Kidney epithelial cell (primary cell): ENCODE data around the gene ERC2. TPM values are rescaled to one million over a fixed set of nuclear protein-coding genes. Genes with fewer than 3 reads are reported as not detected.

Experiments
- DNase-seq: peaks from one replicate; pipeline ENCODE4 v3.0.0-alpha.2; 2010; ENCODE audit warnings: low read depth
- H3K27me3 ChIP-seq: 2 replicates; pipeline ENCODE4 v1.6.0; 2011; ENCODE audit warnings: low read length; ENCODE audit not compliant: control insufficient read depth, insufficient read depth
- H3K36me3 ChIP-seq: 2 replicates; pipeline ENCODE4 v1.5.1; 2011; ENCODE audit warnings: low read length; ENCODE audit not compliant: control insufficient read depth, insufficient read depth
- H3K4me3 ChIP-seq: 2 replicates; pipeline ENCODE4 v1.5.1; 2011; ENCODE audit warnings: low read depth, mild to moderate bottlenecking, control low read depth, low read length
- CTCF ChIP-seq: IDR thresholded peaks from 2 replicates; pipeline ENCODE4 v1.5.1; 2011; ENCODE audit warnings: mild to moderate bottlenecking, moderate library complexity, low read length, control low read depth, inconsistent platforms; ENCODE audit not compliant: insufficient read depth, poor library complexity, severe bottlenecking
- total RNA-seq: library from RNA; depleted of rRNA; stranded (reverse); fragments of >200 nt; gene quantifications from 2 replicates; pipeline ENCODE4 v1.2.3, GENCODE V29; 2015

The ERC2 gene
- total RNA-seq, 1 donor from 2014 or later = 17.0 TPM

DNA sequence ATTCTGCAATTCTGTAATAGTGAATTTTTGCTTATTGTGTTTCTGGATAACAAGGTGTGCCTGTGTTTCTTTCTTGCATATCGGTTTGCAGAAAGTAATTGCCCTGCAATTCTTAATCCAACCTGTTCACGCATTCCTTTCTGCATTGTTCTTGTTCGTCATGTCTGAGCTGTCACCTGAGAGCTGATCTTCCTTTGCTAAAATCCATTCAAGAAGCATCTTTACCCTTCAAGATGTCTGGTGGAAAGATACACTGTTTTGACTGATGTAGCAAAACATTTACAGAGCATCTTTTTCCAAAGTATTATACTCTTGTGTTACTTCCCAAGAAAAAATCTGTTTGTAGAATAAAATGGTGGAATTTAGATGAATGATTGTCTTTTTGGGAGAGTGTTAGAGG is 822.1 kb downstream of the ERC2 start:
- Histone ChIP-seq H3K36me3 (no peaks in the 10 kb centered on the region), H3K4me3 (no peak overlapping the region), H3K27me3 (no peaks in the 10 kb centered on the region)
- DNase-seq = no peak
- no peak for TF ChIP-seq CTCF

DNA sequence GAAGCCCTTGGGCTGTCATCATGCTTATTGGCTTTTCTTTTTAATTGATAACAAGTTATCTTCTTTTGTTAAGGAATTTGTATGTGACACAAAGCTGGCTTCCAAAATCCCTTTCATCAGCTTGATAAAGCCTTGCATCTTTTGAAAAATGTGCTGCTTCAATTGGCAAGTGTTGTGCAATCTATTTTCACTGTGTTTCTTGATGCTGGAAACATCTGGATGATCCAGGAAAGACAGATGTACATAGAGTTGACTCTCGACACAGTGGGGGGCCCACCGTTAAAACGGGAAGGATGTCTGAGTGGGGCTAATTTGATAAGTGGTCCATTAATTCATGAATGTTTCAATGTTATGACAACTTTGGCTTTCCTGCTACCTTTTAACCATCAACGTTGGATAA is 822.8 kb downstream of the ERC2 start:
- TF ChIP-seq CTCF = no peak
- no peaks in the 10 kb centered on the region for H3K36me3 ChIP-seq
- H3K27me3 ChIP-seq = no peaks in the 10 kb centered on the region
- DNase-seq = no peak
- no peak overlapping the region for H3K4me3 ChIP-seq

DNA sequence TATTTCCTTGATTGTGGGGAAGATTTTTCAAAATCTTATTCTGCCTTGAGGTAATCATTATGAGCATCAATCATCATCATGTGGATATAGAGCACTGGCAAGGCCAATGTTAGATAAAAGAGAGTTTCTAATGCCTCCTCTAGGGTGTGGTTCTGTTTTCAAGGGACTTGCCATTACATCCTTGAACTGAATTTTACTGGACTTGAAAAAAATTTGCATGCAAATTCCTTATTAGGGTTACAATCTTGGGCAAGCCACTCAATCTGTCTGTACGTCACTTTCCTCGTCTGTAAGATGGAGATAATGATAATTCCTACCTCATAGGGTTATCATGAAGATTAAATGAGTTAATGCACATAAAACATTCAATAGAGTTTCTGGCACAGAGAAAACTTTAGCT is 825.0 kb downstream of the ERC2 start:
- TF ChIP-seq CTCF = no peak
- no peak for DNase-seq
- no peaks in the 10 kb centered on the region for H3K27me3 ChIP-seq
- no peaks in the 10 kb centered on the region for H3K36me3 ChIP-seq
- H3K4me3 ChIP-seq = no peak overlapping the region

DNA sequence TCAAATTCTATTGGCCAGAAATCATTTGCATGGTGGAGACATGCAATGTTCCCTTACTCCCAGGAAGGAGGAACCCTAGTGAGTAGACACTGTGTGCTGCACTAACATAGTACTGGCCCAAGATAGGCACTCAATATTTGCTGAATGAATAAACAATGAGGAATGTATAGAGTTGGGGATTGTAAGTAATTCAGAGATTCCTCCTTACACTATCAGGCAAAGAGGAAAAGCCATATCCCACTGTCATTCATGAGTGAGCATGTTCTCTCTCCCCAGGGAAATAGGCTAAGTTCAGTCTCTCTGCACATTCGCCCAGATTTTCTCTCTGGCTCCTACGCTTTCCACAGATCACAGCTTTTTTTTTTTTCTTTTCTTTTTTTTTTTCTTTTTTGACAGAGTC is 826.3 kb downstream of the ERC2 start:
- H3K36me3 ChIP-seq = no peaks in the 10 kb centered on the region
- TF ChIP-seq CTCF = no peak
- H3K4me3 ChIP-seq = no peak overlapping the region
- no peaks in the 10 kb centered on the region for H3K27me3 ChIP-seq
- no peak for DNase-seq

DNA sequence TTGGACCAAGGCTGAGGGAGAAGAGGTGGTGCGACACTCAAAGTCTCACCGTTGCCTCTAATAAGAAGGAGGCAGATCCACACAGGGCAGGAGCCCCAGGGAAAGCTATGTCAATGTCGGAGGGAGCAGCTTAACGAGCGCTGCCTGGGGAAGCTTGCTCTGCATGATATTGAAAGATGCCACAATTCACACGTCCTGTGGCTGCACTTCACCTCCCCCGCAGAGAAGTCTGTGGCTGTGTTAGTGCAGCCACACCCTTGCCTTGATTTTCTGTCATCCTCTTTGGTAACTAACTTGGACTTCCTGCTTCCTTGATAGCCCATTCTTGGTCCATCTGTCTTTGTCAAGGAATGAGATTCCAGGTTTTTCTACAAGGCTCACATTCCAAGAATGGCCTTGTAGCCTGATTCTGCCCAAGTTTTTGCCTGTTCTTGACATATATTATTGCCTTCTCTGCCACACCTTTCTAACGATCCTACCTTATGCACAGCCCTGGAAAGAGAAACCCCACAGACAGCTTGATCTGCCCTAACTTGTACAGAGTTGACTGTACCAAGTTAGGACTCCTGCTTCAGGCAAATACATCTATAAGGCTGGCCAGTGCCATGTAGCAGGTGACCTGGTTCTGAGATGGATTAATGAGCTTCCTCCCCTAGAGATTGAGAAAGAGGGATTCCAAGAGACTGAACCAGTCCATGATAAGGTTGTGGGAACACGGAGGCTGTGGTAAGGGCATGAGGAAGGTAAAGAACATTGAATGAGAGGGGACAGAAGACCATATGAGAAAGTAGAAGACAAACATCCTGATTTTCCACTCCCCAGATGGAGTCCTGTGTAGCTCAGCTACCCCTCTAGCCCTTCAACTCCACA is 828.1 kb downstream of the ERC2 start:
- no peak for TF ChIP-seq CTCF
- no peak overlapping the region for H3K4me3 ChIP-seq
- no peak for DNase-seq
- no peaks in the 10 kb centered on the region for H3K27me3 ChIP-seq
- H3K36me3 ChIP-seq = no peaks in the 10 kb centered on the region

- Histone ChIP-seq H3K4me3 (no peak overlapping the region), H3K36me3 (no peaks in the 10 kb centered on the region), H3K27me3 (no peaks in the 10 kb centered on the region)
- TF ChIP-seq CTCF = no peak
- DNase-seq = no peak
Observed at GRCh38 chr3:55639143-55639542, 829.1 kb downstream of the ERC2 start.
